ENCODE results near the gene RHOT2.

GRCh38 chr16:668519-669171 lies 713 bp downstream of the RHOT2 start:
- TF ChIP-seq, protein P1, sequence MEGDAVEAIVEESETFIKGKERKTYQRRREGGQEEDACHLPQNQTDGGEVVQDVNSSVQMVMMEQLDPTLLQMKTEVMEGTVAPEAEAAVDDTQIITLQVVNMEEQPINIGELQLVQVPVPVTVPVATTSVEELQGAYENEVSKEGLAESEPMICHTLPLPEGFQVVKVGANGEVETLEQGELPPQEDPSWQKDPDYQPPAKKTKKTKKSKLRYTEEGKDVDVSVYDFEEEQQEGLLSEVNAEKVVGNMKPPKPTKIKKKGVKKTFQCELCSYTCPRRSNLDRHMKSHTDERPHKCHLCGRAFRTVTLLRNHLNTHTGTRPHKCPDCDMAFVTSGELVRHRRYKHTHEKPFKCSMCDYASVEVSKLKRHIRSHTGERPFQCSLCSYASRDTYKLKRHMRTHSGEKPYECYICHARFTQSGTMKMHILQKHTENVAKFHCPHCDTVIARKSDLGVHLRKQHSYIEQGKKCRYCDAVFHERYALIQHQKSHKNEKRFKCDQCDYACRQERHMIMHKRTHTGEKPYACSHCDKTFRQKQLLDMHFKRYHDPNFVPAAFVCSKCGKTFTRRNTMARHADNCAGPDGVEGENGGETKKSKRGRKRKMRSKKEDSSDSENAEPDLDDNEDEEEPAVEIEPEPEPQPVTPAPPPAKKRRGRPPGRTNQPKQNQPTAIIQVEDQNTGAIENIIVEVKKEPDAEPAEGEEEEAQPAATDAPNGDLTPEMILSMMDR (IDR thresholded peaks at IDR 0.05): no peak
- TF ChIP-seq POLR2A (IDR thresholded peaks at IDR 0.05): no peak
